ENCODE results near the gene PALS1. TPM values are rescaled to one million over a fixed set of nuclear protein-coding genes. Genes with fewer than 3 reads are reported as not detected.
A peak's percentile ranks its signal among the peaks of the same experiment; 100 is the strongest.
"Not testable (repeated sequence)": the region's sequence is repeated elsewhere in the genome, so short reads cannot be mapped to it uniquely, and the experiment has no call there.

PALS1 gene
- total RNA-seq, 1 donor from 2014 or later, result 19.9 TPM

- no peak for DNase-seq (ENCODE audit: low spot score)
- Mint-ChIP-seq H3K9me3 (ENCODE audit: unreplicated experiment) (no peaks in the 10 kb centered on the region), H3K27ac (ENCODE audit: unreplicated experiment) (no peak overlapping the region), H3K4me3 (ENCODE audit: unreplicated experiment) (no peak overlapping the region), H3K36me3 (ENCODE audit: low read depth, unreplicated experiment) (peaks cover 13% of the 10 kb centered on the region), H3K27me3 (ENCODE audit: unreplicated experiment) (peaks cover 2% of the 10 kb centered on the region), H3K4me1 (ENCODE audit: unreplicated experiment) (peaks cover 10% of the 10 kb centered on the region)
- TF ChIP-seq CTCF (IDR thresholded peaks at IDR 0.05; ENCODE audit: unreplicated experiment), result no peak
These were observed 29.7 kb downstream of the PALS1 start for GRCh38 chr14:67270933-67271332.

- not testable (repeated sequence) for H3K27ac Mint-ChIP-seq (ENCODE audit: unreplicated experiment); DNase-seq (ENCODE audit: low spot score); H3K9me3 Mint-ChIP-seq (ENCODE audit: unreplicated experiment); H3K27me3 Mint-ChIP-seq (ENCODE audit: unreplicated experiment); H3K4me3 Mint-ChIP-seq (ENCODE audit: unreplicated experiment); H3K4me1 Mint-ChIP-seq (ENCODE audit: unreplicated experiment)
- peaks cover 13% of the 10 kb centered on the region for H3K36me3 Mint-ChIP-seq (ENCODE audit: low read depth, unreplicated experiment)
These were observed 32.0 kb downstream of the PALS1 start for GRCh38 chr14:67273281-67273680.

DNA sequence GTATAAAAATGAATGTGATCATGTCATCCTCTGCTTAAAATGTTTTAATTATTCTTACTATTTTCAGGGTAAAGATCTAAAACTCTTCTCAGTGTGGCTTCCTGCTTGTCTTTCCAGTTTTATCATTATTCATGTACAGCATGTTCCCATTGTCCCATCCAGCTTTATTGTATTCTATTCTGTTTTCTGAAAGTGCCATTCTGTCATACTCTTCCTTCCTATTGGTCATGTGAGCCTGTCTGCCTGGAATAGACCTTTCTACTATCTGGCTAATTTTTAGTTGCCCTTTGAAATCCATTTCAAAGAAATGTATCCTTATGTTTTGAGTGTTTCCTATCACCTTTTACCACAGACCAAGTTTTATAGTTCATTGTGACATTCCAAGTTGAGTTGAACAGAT is 34.9 kb downstream of the PALS1 start:
- no peak for DNase-seq (ENCODE audit: low spot score)
- no peaks in the 10 kb centered on the region for H3K27me3 Mint-ChIP-seq (ENCODE audit: unreplicated experiment)
- H3K27ac Mint-ChIP-seq (ENCODE audit: unreplicated experiment), result peak overlapping the region; percentile 24

DNA sequence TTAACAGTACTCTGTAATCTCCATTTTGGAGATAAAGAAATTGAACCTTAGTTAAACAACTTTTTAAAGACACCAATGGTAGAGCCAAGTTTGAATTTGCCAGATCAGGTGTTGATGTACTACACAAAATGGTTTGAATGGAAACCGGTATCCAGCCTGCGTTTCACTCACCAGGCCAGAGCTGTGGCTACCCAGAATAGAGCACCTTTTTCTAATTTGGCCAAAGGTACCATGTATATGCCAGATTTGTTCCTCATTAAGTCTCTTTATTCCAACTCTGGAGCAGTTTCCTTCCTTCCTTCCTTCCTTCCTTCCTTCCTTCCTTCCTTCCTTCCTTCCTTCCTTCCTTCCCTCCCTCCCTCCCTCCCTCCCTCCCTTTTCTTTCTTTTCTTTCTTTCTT is 39.3 kb downstream of the PALS1 start:
- Mint-ChIP-seq H3K27me3 (ENCODE audit: unreplicated experiment) (no peaks in the 10 kb centered on the region), H3K9me3 (ENCODE audit: unreplicated experiment) (no peaks in the 10 kb centered on the region)
- DNase-seq (ENCODE audit: low spot score), result no peak

More for the DNA sequence above, 34.9 kb downstream of the PALS1 start:
- Mint-ChIP-seq H3K9me3 (ENCODE audit: unreplicated experiment) (no peaks in the 10 kb centered on the region), H3K4me3 (ENCODE audit: unreplicated experiment) (no peak overlapping the region), H3K36me3 (ENCODE audit: low read depth, unreplicated experiment) (peaks cover 12% of the 10 kb centered on the region), H3K4me1 (ENCODE audit: unreplicated experiment) (peaks cover 12% of the 10 kb centered on the region)
- TF ChIP-seq CTCF (IDR thresholded peaks at IDR 0.05; ENCODE audit: unreplicated experiment), result no peak

GRCh38 chr14:67285876-67286452 is 44.7 kb downstream of the PALS1 start:
- Mint-ChIP-seq H3K27ac (ENCODE audit: unreplicated experiment) (no peak overlapping the region), H3K4me1 (ENCODE audit: unreplicated experiment) (no peaks in the 10 kb centered on the region), H3K27me3 (ENCODE audit: unreplicated experiment) (no peaks in the 10 kb centered on the region), H3K36me3 (ENCODE audit: low read depth, unreplicated experiment) (no peaks in the 10 kb centered on the region), H3K4me3 (ENCODE audit: unreplicated experiment) (no peak overlapping the region), H3K9me3 (ENCODE audit: unreplicated experiment) (no peaks in the 10 kb centered on the region)
- no peak for DNase-seq (ENCODE audit: low spot score)
- TF ChIP-seq CTCF (IDR thresholded peaks at IDR 0.05; ENCODE audit: unreplicated experiment), result peak; percentile 78

More for the DNA sequence above, 39.3 kb downstream of the PALS1 start:
- Mint-ChIP-seq H3K4me1 (ENCODE audit: unreplicated experiment) (peaks cover 12% of the 10 kb centered on the region), H3K36me3 (ENCODE audit: low read depth, unreplicated experiment) (no peaks in the 10 kb centered on the region), H3K4me3 (ENCODE audit: unreplicated experiment) (no peak overlapping the region), H3K27ac (ENCODE audit: unreplicated experiment) (no peak overlapping the region)
- TF ChIP-seq CTCF (IDR thresholded peaks at IDR 0.05; ENCODE audit: unreplicated experiment), result no peak

Other genes starting within 250 kb of the PALS1 start
- gene GARIN2, start 52.0 kb upstream of the PALS1 start, total RNA-seq (ENCODE audit: unreplicated experiment), result not detected
- 55.5 TPM for gene ATP6V1D, start 118.4 kb downstream of the PALS1 start, total RNA-seq (ENCODE audit: unreplicated experiment)
- gene EIF2S1, start 118.9 kb downstream of the PALS1 start, total RNA-seq (ENCODE audit: unreplicated experiment), result 74.2 TPM
- gene PLEK2, start 170.7 kb downstream of the PALS1 start, total RNA-seq (ENCODE audit: unreplicated experiment), result 0.62 TPM
- gene TMEM229B, start 247.3 kb downstream of the PALS1 start, total RNA-seq (ENCODE audit: unreplicated experiment), result 0.08 TPM

All from endothelial cell (in vitro differentiated cells).